ENCODE data around the gene MCRIP2.
A peak's percentile ranks its signal among the peaks of the same experiment; 100 is the strongest.

MCRIP2 gene

DNA sequence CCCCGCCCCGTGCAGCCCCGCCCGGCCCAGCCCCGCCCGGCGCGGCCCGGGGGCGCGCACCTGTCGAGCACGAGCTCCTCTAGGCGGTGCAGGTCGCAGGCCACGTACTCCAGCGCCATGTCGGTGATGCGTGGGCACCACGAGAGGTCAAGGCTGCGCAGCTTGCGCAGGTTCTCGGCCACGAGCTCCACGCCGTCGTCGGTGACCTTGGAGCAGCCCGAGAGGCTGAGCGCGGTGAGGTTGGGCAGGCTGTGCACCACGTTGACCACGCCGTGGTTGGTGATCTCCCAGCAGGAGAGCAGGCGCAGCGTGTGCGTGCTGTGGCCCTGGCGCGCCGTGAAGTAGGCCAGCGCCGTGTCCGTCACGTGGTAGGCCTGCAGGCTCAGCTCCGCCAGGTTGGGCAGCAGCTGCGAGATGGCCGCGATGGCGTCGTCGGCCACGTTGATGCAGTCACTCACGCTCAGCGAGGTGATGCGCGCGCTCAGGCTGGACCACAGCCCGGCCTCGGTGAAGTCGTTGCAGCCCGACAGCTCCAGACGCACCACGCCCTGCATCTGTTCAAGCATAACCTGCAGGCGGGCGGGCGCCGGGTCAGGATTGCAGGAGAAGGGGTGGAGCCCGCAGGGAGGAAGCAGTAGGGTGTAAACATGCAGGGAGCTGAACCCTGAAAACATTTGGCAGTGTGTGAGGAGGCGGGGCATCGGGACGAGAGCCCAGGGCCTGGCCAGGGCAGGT, 53.9 kb downstream of the MCRIP2 start:
- DNase-seq (ENCODE audit: low read depth in 4 of 4, low spot score in 1 of 4), result peak in 2 of 4 experiments; percentile 55 to 63

Measured in stimulated activated CD4-positive, alpha-beta T cell treated with anti-CD3 and anti-CD28 coated beads, Interleukin-1b, Interleukin-23, amount 100 ng/mL, for 24 hours (primary cell).